H1 (cell line): ENCODE measurements around the gene SPATS2. TPM values are rescaled to one million over a fixed set of nuclear protein-coding genes. Genes with fewer than 3 reads are reported as not detected.

ENCODE experiments used
- CTCF ChIA-PET: fragments of 300-600 bp; sonication (Branson Sonifier 250); formaldehyde crosslinking; loops from one replicate; lab custom pipeline; 2021; ENCODE audit not compliant: partially characterized antibody; lab: Charles Lee
- POLR2A ChIA-PET: fragments of 300-600 bp; sonication (Branson Sonifier 250); formaldehyde crosslinking; loops from one replicate; lab custom pipeline; 2021; ENCODE audit warnings: inconsistent platforms; ENCODE audit not compliant: partially characterized antibody; lab: Charles Lee
- DNase-seq, 2 experiments: peaks; one replicate each; pipeline versions ENCODE4 v3.0.0 to v3.0.0-alpha.2; 2010 to 2022; ENCODE audit warnings: low spot score in 2 of 2, low read depth in 1 of 2, mixed read lengths in 1 of 2
- FAIRE-seq: peaks from 2 replicates; lab custom pipeline; 2011; peaks lifted over from hg19 to GRCh38; lab: Jason Lieb, UNC
- H2AFZ ChIP-seq: 2 replicates; pipeline ENCODE4 v1.8.1; 2012; ENCODE audit warnings: low read length, inconsistent platforms
- H2AK5ac ChIP-seq: 2 replicates; pipeline ENCODE4 v1.6.1; 2013; ENCODE audit warnings: low read depth, low read length
- H2BK120ac ChIP-seq: replicated peaks from 2 replicates; pipeline ENCODE3; 2013; ENCODE audit warnings: low read depth, low read length, inconsistent platforms
- H2BK12ac ChIP-seq: 2 replicates; pipeline ENCODE4 v1.6.1; 2013; ENCODE audit warnings: low read depth, low read length
- H2BK15ac ChIP-seq: 2 replicates; pipeline ENCODE4 v1.6.1; 2013; ENCODE audit warnings: low read length
- H2BK20ac ChIP-seq: 2 replicates; pipeline ENCODE4 v1.6.1; 2013; ENCODE audit warnings: low read length
- H2BK5ac ChIP-seq: 2 replicates; pipeline ENCODE4 v1.6.1; 2013; ENCODE audit warnings: low read depth, low read length
- H3K14ac ChIP-seq: 2 replicates; pipeline ENCODE4 v1.6.1; 2013; ENCODE audit warnings: inconsistent platforms; ENCODE audit not compliant: insufficient read length
- H3K18ac ChIP-seq: 2 replicates; pipeline ENCODE4 v1.6.1; 2013; ENCODE audit warnings: low read length; ENCODE audit errors: extremely low read depth
- H3K23ac ChIP-seq: 2 replicates; pipeline ENCODE4 v1.6.1; 2013; ENCODE audit warnings: inconsistent platforms; ENCODE audit not compliant: insufficient read length
- H3K23me2 ChIP-seq: 2 replicates; pipeline ENCODE4 v1.6.1; 2013; ENCODE audit warnings: low read depth, low read length
- H3K27ac ChIP-seq: 2 replicates; pipeline ENCODE4 v1.6.1; 2011; ENCODE audit warnings: low read depth, low read length, inconsistent platforms
- H3K27me3 ChIP-seq, 4 experiments: replicated peaks in 1 of 4; 1 replicate in 1 of 4; 2 replicates in 3 of 4; pipeline versions ENCODE4 v1.6.1 to v1.8.1; 2011 to 2013; ENCODE audit warnings: low read length in 3 of 4, mild to moderate bottlenecking in 3 of 4, inconsistent platforms in 2 of 4, mixed read lengths in 2 of 4, moderate library complexity in 1 of 4; ENCODE audit not compliant: control insufficient read depth in 3 of 4, insufficient read depth in 3 of 4; ENCODE audit errors: extremely low read depth in 1 of 4
- H3K36me3 ChIP-seq, 4 experiments: 2 replicates each; pipeline versions ENCODE4 v1.6.1 to v1.8.1; 2011 to 2013; ENCODE audit warnings: mild to moderate bottlenecking in 4 of 4, low read length in 3 of 4, moderate library complexity in 2 of 4, control low read depth in 1 of 4, inconsistent platforms in 1 of 4; ENCODE audit not compliant: insufficient read depth in 4 of 4, control insufficient read depth in 2 of 4
- H3K4ac ChIP-seq: replicated peaks from 2 replicates; pipeline ENCODE3; 2013; ENCODE audit warnings: low read length, low read depth, mixed read lengths, inconsistent platforms; ENCODE audit not compliant: insufficient read length
- H3K4me1 ChIP-seq, 4 experiments: replicated peaks in 1 of 4; 1 replicate in 1 of 4; 2 replicates in 3 of 4; pipeline versions ENCODE4 v1.6.1 to v1.8.1; 2011 to 2013; ENCODE audit warnings: low read length in 3 of 4, inconsistent platforms in 2 of 4, mixed read lengths in 1 of 4; ENCODE audit not compliant: insufficient read depth in 4 of 4, control insufficient read depth in 3 of 4
- H3K4me2 ChIP-seq, 2 experiments: 2 replicates each; pipeline versions ENCODE4 v1.6.1 to v1.8.1; 2011 to 2013; ENCODE audit warnings: low read depth in 2 of 2, low read length in 2 of 2, control low read depth in 1 of 2, inconsistent platforms in 1 of 2, mild to moderate bottlenecking in 1 of 2; ENCODE audit not compliant: insufficient read depth in 1 of 2
- H3K4me3 ChIP-seq, 4 experiments: fragments of 200-600, 300-600 bp in 1 of 4; sonication (generic), shearing (Covaris generic), sonication (Bioruptor Twin) in 1 of 4; 2 replicates each; pipeline versions ENCODE4 v1.5.1 to v1.8.1; 2011 to 2016; ENCODE audit warnings: low read length in 4 of 4, low read depth in 3 of 4, control low read depth in 2 of 4, inconsistent platforms in 2 of 4, mild to moderate bottlenecking in 2 of 4, mixed read lengths in 1 of 4, moderate library complexity in 1 of 4; ENCODE audit not compliant: insufficient read depth in 2 of 4; ENCODE audit errors: extremely low read depth in 1 of 4
- H3K56ac ChIP-seq: replicated peaks from 2 replicates; pipeline ENCODE3; 2013; ENCODE audit warnings: low read depth, mild to moderate bottlenecking, mixed read lengths, low read length, inconsistent platforms; ENCODE audit not compliant: insufficient read length
- H3K79me1 ChIP-seq: 2 replicates; pipeline ENCODE4 v1.6.1; 2013; ENCODE audit warnings: low read depth, low read length, control low read depth
- H3K79me2 ChIP-seq, 2 experiments: 2 replicates each; pipeline versions ENCODE4 v1.6.1 to v1.8.1; 2012 to 2013; ENCODE audit warnings: low read length in 2 of 2, mild to moderate bottlenecking in 2 of 2, inconsistent platforms in 1 of 2; ENCODE audit not compliant: insufficient read depth in 2 of 2, control insufficient read depth in 1 of 2
- H3K9ac ChIP-seq, 4 experiments: replicated peaks in 1 of 4; 1 replicate in 1 of 4; 2 replicates in 3 of 4; pipeline versions ENCODE4 v1.6.1 to v1.8.1; 2011 to 2013; ENCODE audit warnings: low read depth in 3 of 4, low read length in 3 of 4, control low read depth in 2 of 4, mild to moderate bottlenecking in 2 of 4, moderate library complexity in 2 of 4, inconsistent platforms in 1 of 4; ENCODE audit errors: extremely low read depth in 1 of 4
- H3K9me3 ChIP-seq, 2 experiments: 2 replicates each; pipeline versions ENCODE4 v1.6.1 to v1.8.1; 2012 to 2013; ENCODE audit warnings: mild to moderate bottlenecking in 2 of 2, moderate library complexity in 2 of 2, control low read depth in 1 of 2, inconsistent platforms in 1 of 2, low read depth in 1 of 2, low read length in 1 of 2, mixed read lengths in 1 of 2; ENCODE audit not compliant: insufficient read depth in 2 of 2
- H4K20me1 ChIP-seq, 2 experiments: replicated peaks in 1 of 2; 2 replicates each; pipeline versions ENCODE3 to v1.8.1; 2011 to 2013; ENCODE audit warnings: inconsistent platforms in 2 of 2, low read length in 2 of 2, mild to moderate bottlenecking in 1 of 2; ENCODE audit not compliant: insufficient read depth in 2 of 2, control insufficient read depth in 1 of 2
- H4K5ac ChIP-seq: 2 replicates; pipeline ENCODE4 v1.6.1; 2013; ENCODE audit warnings: low read length, low read depth, mixed read lengths, inconsistent platforms; ENCODE audit not compliant: insufficient read length
- H4K8ac ChIP-seq: 2 replicates; pipeline ENCODE4 v1.8.0; 2013; ENCODE audit warnings: mild to moderate bottlenecking, moderate library complexity, low read length, inconsistent platforms; ENCODE audit not compliant: insufficient read depth; ENCODE audit errors: extremely low read depth
- H4K91ac ChIP-seq: replicated peaks from 2 replicates; pipeline ENCODE3; 2013; ENCODE audit warnings: low read length, mixed read lengths, inconsistent platforms; ENCODE audit not compliant: insufficient read length
- ASH2L ChIP-seq: fragments of 200-600, 300-600 bp; sonication (generic); IDR thresholded peaks from one replicate; pipeline ENCODE4 v1.7.1; 2017; ENCODE audit warnings: low read length
- BCL11A ChIP-seq, 2 experiments: IDR thresholded peaks; one replicate each; pipeline ENCODE4 v1.6.1; 2011; ENCODE audit warnings: low read depth in 2 of 2, low read length in 2 of 2, mild to moderate bottlenecking in 2 of 2
- CBX8 ChIP-seq: fragments of 300-800, 300-1000 bp; sonication (generic); IDR thresholded peaks from 2 replicates; pipeline ENCODE4 v1.7.1; 2016; ENCODE audit warnings: low read depth, low read length, borderline replicate concordance
- JUND ChIP-seq: IDR thresholded peaks from 2 replicates; pipeline ENCODE4 v1.6.1; 2011; ENCODE audit warnings: mild to moderate bottlenecking, improper control_type of control experiment, low read length
- WGBS, 2 experiments: shearing (Covaris generic) in 1 of 2; methylation state at CpG; one replicate each; pipeline versions ENCODE4 v1.1.6 to v1.1.7; 2013 to 2015; ENCODE audit warnings: low lambda C conversion rate in 2 of 2, mixed read lengths in 2 of 2, inconsistent platforms in 1 of 2, low coverage in 1 of 2, missing lambda C conversion rate in 1 of 2; ENCODE audit not compliant: insufficient replicate concordance in 2 of 2, insufficient coverage in 1 of 2, insufficient read length in 1 of 2; ENCODE audit errors: extremely low coverage in 1 of 2, missing lambda C conversion rate in 1 of 2; 5-methylcytosine and 5-hydroxymethylcytosine counted together
- polyA plus RNA-seq, 7 experiments: library from polyadenylated mRNA; depleted of rRNA in 3 of 7; stranded (reverse) in 5 of 7; unstranded in 2 of 7; fragments of >200 nt in 5 of 7; fragments of 200-250 nt in 2 of 7; gene quantifications; 1 replicate in 5 of 7; 2 replicates in 1 of 7; 4 replicates in 1 of 7; pipeline versions ENCODE4 v1.2.1 to v1.2.3, GENCODE V29; 2011 to 2013; ENCODE audit warnings: missing spikeins in 2 of 7, mixed read lengths in 2 of 7
- total RNA-seq: library from RNA; stranded (reverse); fragmentation: NEBNext Ultra II Directional; extraction: Animal tissue kit (Norgen Biotek cat#: 25700); gene quantifications from 2 replicates; pipeline ENCODE4 v1.2.1, GENCODE V29; 2021

SPATS2 gene
- total and polyA plus RNA-seq, 2 of the 8 experiments (the other 6 are each of a cell fraction or from before 2014, with no cell fraction given) = 19.2 to 24.5 TPM

GRCh38 chr12:49567302-49567610 is 200.0 kb downstream of the SPATS2 start:
- no peak overlapping the region for H3K4ac ChIP-seq
- no peak overlapping the region for H3K23ac ChIP-seq
- peaks cover 0 to 33% of the 10 kb centered on the region in 2 experiments; a peak in 2 of 4 replicates for H3K79me2 ChIP-seq
- DNase-seq = no peak
- 0 out of 2 replicates have a peak overlapping the region, but pooled peaks have one; percentile 19 for H3K18ac ChIP-seq
- peak overlapping the region; percentile 75 to 100 (median 96) for H3K4me3 ChIP-seq
- no peak overlapping the region; the same call in 1 of the 2 replicates for H2BK12ac ChIP-seq
- H4K20me1 ChIP-seq = peaks cover 0 to 10% of the 10 kb centered on the region in 2 experiments
- no peak overlapping the region for H3K56ac ChIP-seq
- no peak overlapping the region for H2BK120ac ChIP-seq
- peak overlapping the region; percentile 83 to 92 (median 91); a peak in 6 of 7 replicates for H3K9ac ChIP-seq
- H2BK5ac ChIP-seq = peak overlapping the region; percentile 92; the same call in 1 of the 2 replicates
- no peak overlapping the region for H2BK15ac ChIP-seq
- CTCF ChIA-PET = interaction anchor here (0.9 to 7.7 kb wide), 9 partner anchors 9 to 235 kb away, joined by 3 to 115 read pairs (median 5); partner anchors contain the start of gene DNAJC22
- no peaks in the 10 kb centered on the region; a peak in 3 of 7 replicates for H3K4me1 ChIP-seq
- peaks cover 15% of the 10 kb centered on the region for H3K79me1 ChIP-seq
- TF ChIP-seq BCL11A (IDR thresholded peaks at IDR 0.05; ENCODE audit: low read depth in 2 of 2, low read length in 2 of 2) (no peak), ASH2L (no peak), CBX8 (no peak), JUND (no peak)
- TF ChIP-seq, all 59 proteins: peak for 0
- Histone ChIP-seq H3K36me3 (peaks cover 14 to 26% (median 18%) of the 10 kb centered on the region in 4 experiments; a peak in 6 of 8 replicates), H3K14ac (no peak overlapping the region), H4K91ac (peak overlapping the region; percentile 14), H3K27me3 (no peaks in the 10 kb centered on the region), H2BK20ac (no peak overlapping the region), H3K27ac (0 out of 2 replicates have a peak overlapping the region, but pooled peaks have one; percentile 89), H3K4me2 (peak overlapping the region; percentile 72 to 91), H2AK5ac (no peak overlapping the region), H4K5ac (no peak overlapping the region), H4K8ac (no peak overlapping the region), H3K9me3 (no peaks in the 10 kb centered on the region), H2AFZ (peak overlapping the region; percentile 89; the same call in 1 of the 2 replicates), H3K23me2 (peaks cover 6% of the 10 kb centered on the region; the same call in 1 of the 2 replicates)
- WGBS, 2 experiments = 14% methylated on average over 11 of the region's 11 CpGs; no CpG with 5 or more reads in 1 of the 2 experiments
- POLR2A ChIA-PET = interaction anchor here (0.7 to 9.1 kb wide), 18 partner anchors 9 to 549 kb away, joined by 3 to 72 read pairs (median 4); partner anchors contain the start of genes FAM186B, PRPF40B, SPATS2 and TMBIM6
- no peak for FAIRE-seq
